Measurements from ENCODE around the gene PPP1R36. TPM values are rescaled to one million over a fixed set of nuclear protein-coding genes. Genes with fewer than 3 reads are reported as not detected.

PPP1R36 gene
- total and polyA plus RNA-seq, 2 of the 8 experiments (the other 6 are each of a cell fraction or from before 2014, with no cell fraction given), result 0.39 to 0.93 TPM

- Histone ChIP-seq H2BK120ac (replicated peaks; ENCODE audit: low read depth, low read length) (no peak overlapping the region), H4K20me1 (replicated peaks in 1 of 2; ENCODE audit: control insufficient read depth in 1 of 2, insufficient read depth in 2 of 2, low read length in 2 of 2) (no peaks in the 10 kb centered on the region), H3K56ac (replicated peaks; ENCODE audit: insufficient read length, low read depth, low read length) (no peak overlapping the region), H4K5ac (ENCODE audit: insufficient read length, low read depth, low read length) (no peak overlapping the region), H2AK5ac (ENCODE audit: low read depth, low read length) (no peak overlapping the region), H3K4me2 (ENCODE audit: insufficient read depth in 1 of 2, low read depth in 2 of 2, low read length in 2 of 2) (no peak overlapping the region), H3K36me3 (ENCODE audit: control insufficient read depth in 2 of 4, insufficient read depth in 4 of 4, low read length in 3 of 4) (no peaks in the 10 kb centered on the region), H3K23ac (ENCODE audit: insufficient read length) (no peak overlapping the region), H3K79me1 (ENCODE audit: low read depth, low read length) (no peaks in the 10 kb centered on the region), H3K4me3 (ENCODE audit: extremely low read depth in 1 of 4, insufficient read depth in 2 of 4, low read depth in 3 of 4, low read length in 4 of 4) (no peak overlapping the region), H3K9ac (replicated peaks in 1 of 4; ENCODE audit: extremely low read depth in 1 of 4, low read depth in 3 of 4, low read length in 3 of 4) (no peak overlapping the region), H2BK20ac (ENCODE audit: low read length) (no peak overlapping the region), H4K8ac (ENCODE audit: extremely low read depth, insufficient read depth, low read length) (no peak overlapping the region), H3K4me1 (replicated peaks in 1 of 4; ENCODE audit: control insufficient read depth in 3 of 4, insufficient read depth in 4 of 4, low read length in 3 of 4) (peaks cover 0 to 6% (median 3%) of the 10 kb centered on the region in 4 experiments; a peak in 5 of 7 replicates), H3K79me2 (ENCODE audit: control insufficient read depth in 1 of 2, insufficient read depth in 2 of 2, low read length in 2 of 2) (no peaks in the 10 kb centered on the region), H2BK5ac (ENCODE audit: low read depth, low read length) (no peak overlapping the region), H3K18ac (ENCODE audit: extremely low read depth, low read length) (no peak overlapping the region), H3K4ac (replicated peaks; ENCODE audit: insufficient read length, low read depth, low read length) (no peak overlapping the region), H2BK12ac (ENCODE audit: low read depth, low read length) (no peak overlapping the region), H3K27ac (ENCODE audit: low read depth, low read length) (no peak overlapping the region), H3K23me2 (ENCODE audit: low read depth, low read length) (peaks cover 4% of the 10 kb centered on the region; the same call in 1 of the 2 replicates), H4K91ac (replicated peaks; ENCODE audit: insufficient read length, low read length) (no peak overlapping the region), H3K9me3 (ENCODE audit: insufficient read depth in 2 of 2, low read depth in 1 of 2, low read length in 1 of 2) (no peaks in the 10 kb centered on the region), H3K14ac (ENCODE audit: insufficient read length) (no peak overlapping the region), H2AFZ (ENCODE audit: low read length) (0 out of 2 replicates have a peak overlapping the region, but pooled peaks have one; percentile 92), H3K27me3 (replicated peaks in 1 of 4; ENCODE audit: control insufficient read depth in 3 of 4, extremely low read depth in 1 of 4, insufficient read depth in 3 of 4, low read length in 3 of 4) (peaks cover 1 to 10% (median 7%) of the 10 kb centered on the region in 4 experiments; a peak in 6 of 7 replicates), H2BK15ac (ENCODE audit: low read length) (no peak overlapping the region)
- ChIA-PET POLR2A (ENCODE audit: partially characterized antibody) (interaction anchor here (0.8 to 4.6 kb wide), 3 partner anchors 8 to 51 kb away, joined by 3 to 35 read pairs (median 4); partner anchors contain the start of gene HSPA2), CTCF (ENCODE audit: partially characterized antibody) (interaction anchor here (0.6 to 2.6 kb wide), 7 partner anchors 9 to 245 kb away, joined by 3 to 10 read pairs (median 3); partner anchors contain the start of gene HSPA2)
- DNase-seq (ENCODE audit: low read depth in 1 of 2, low spot score in 2 of 2) (no peak), FAIRE-seq (no peak)
- WGBS, 2 experiments (ENCODE audit: extremely low coverage in 1 of 2, insufficient coverage in 1 of 2, insufficient read length in 1 of 2, insufficient replicate concordance in 2 of 2, low coverage in 1 of 2, low lambda C conversion rate in 2 of 2, missing lambda C conversion rate in 1 of 2), result 79% methylated on average over 4 of the region's 4 CpGs; no CpG with 5 or more reads in 1 of the 2 experiments
- TF ChIP-seq HDAC6 (IDR thresholded peaks at IDR 0.05; ENCODE audit: low read depth, low read length), result no peak
- no peak for TF ChIP-seq SRF (IDR thresholded peaks at IDR 0.05; ENCODE audit: low read depth, low read length)
- TF ChIP-seq GABPA (IDR thresholded peaks at IDR 0.05; ENCODE audit: borderline replicate concordance, insufficient read depth, low read length), result no peak
- no peak for TF ChIP-seq SIRT6 (IDR thresholded peaks at IDR 0.05; ENCODE audit: low read length)
- TF ChIP-seq GTF2F1 (IDR thresholded peaks at IDR 0.05; ENCODE audit: borderline replicate concordance, low read depth, low read length), result no peak
- TF ChIP-seq CEBPB (IDR thresholded peaks at IDR 0.05; ENCODE audit: low read depth, low read length), result no peak
- TF ChIP-seq CTCF (IDR thresholded peaks at IDR 0.05; ENCODE audit: control extremely low read depth in 1 of 3, insufficient read depth in 1 of 3, low read depth in 1 of 3, low read length in 3 of 3), result no peak
- no peak for TF ChIP-seq SP1 (IDR thresholded peaks at IDR 0.05; ENCODE audit: low read depth, low read length)
- TF ChIP-seq MAX (IDR thresholded peaks at IDR 0.05), result no peak
- TF ChIP-seq PHF8 (conservative IDR thresholded peaks at IDR 0.05; ENCODE audit: low read depth, low read length), result no peak
- no peak for TF ChIP-seq RBBP5 (IDR thresholded peaks at IDR 0.05; ENCODE audit: borderline replicate concordance, low read depth, low read length)
- TF ChIP-seq TEAD4 (IDR thresholded peaks at IDR 0.05; ENCODE audit: low read depth, low read length), result no peak
Observed at GRCh38 chr14:64554556-64554955, 4.8 kb downstream of the PPP1R36 start.
